Stimulated activated CD4-positive, alpha-beta T cell treated with anti-CD3 and anti-CD28 coated beads, Interleukin-15, amount 100 ng/mL, for 24 hours (primary cell): ENCODE data around the gene RGMB.

Experiments used
- DNase-seq: peaks from one replicate; pipeline ENCODE4 v3.0.0-alpha.2; 2020

The RGMB gene

GRCh38 chr5:98836175-98836574 is 62.7 kb downstream of the RGMB start:
- no peak for DNase-seq

- peak; percentile 11 for DNase-seq
Measured at GRCh38 chr5:98839469-98840383, 66.3 kb downstream of the RGMB start.

DNA sequence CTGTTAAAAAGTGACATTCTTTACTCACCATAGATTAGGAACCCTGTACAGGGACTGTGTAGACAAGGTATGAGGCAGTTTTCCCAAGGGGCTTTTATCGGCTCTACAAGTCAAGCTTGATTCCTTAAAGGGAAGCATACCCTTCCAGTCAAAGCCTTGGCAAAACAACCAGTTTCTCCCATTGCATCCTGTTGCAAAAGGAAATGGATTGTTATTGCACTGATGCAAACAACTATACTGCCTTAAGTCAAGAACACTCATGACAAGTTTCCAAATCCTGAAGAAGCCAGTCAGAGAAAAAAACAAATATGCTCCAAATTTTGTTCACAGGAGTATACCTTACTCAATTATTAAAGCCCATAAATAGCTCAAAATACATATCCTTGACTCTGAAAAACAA is 67.5 kb downstream of the RGMB start:
- no peak for DNase-seq

- DNase-seq, result no peak
Measured at GRCh38 chr5:98843481-98843880, 70.0 kb downstream of the RGMB start.

GRCh38 chr5:98844865-98845264 is 71.4 kb downstream of the RGMB start:
- DNase-seq, result no peak

GRCh38 chr5:98845878-98846277 is 72.4 kb downstream of the RGMB start:
- no peak for DNase-seq
